Suprapubic skin (tissue), 3 donors: Measurements from ENCODE around the gene SNX15.

Source experiments
- POLR2A ChIP-seq, 2 donors: fragments of 450-650 bp; IDR thresholded peaks; one replicate each; pipeline ENCODE4 v1.6.1; 2017; ENCODE audit warnings: antibody characterized with exemption in 2 of 2, mild to moderate bottlenecking in 2 of 2, moderate library complexity in 2 of 2
- TF ChIP-seq, protein P1 (sequence below), 2 donors: fragments of 200-600 bp in 1 of 2; fragments of 450-650 bp in 1 of 2; sonication (generic) in 1 of 2; IDR thresholded peaks; one replicate each; pipeline ENCODE4 v1.5.1; 2016 to 2019; ENCODE audit warnings: antibody characterized with exemption in 2 of 2, mild to moderate bottlenecking in 1 of 2, moderate library complexity in 1 of 2

DNA sequence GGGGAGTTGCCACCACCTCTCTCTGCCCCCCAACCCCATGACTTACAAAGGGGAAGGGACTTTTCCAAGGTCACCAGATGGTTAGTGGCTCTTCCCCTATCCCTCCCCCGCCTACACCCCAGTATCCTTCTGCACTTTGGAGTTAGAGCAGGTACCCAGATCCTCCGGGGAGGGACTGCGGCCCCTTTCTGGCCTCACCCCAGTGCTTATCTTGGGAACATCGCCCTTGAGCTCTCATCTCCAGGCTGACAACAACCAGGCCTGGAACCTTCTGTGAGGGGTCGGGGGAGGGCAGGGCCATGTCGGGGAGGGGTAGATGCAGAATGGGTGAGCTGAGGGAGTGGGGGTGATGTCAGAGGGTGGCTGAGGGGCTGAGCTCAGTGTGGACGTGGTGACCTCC lies 38.6 kb downstream of the SNX15 start:
- TF ChIP-seq POLR2A (IDR thresholded peaks at IDR 0.05): no peak
- TF ChIP-seq, protein P1, sequence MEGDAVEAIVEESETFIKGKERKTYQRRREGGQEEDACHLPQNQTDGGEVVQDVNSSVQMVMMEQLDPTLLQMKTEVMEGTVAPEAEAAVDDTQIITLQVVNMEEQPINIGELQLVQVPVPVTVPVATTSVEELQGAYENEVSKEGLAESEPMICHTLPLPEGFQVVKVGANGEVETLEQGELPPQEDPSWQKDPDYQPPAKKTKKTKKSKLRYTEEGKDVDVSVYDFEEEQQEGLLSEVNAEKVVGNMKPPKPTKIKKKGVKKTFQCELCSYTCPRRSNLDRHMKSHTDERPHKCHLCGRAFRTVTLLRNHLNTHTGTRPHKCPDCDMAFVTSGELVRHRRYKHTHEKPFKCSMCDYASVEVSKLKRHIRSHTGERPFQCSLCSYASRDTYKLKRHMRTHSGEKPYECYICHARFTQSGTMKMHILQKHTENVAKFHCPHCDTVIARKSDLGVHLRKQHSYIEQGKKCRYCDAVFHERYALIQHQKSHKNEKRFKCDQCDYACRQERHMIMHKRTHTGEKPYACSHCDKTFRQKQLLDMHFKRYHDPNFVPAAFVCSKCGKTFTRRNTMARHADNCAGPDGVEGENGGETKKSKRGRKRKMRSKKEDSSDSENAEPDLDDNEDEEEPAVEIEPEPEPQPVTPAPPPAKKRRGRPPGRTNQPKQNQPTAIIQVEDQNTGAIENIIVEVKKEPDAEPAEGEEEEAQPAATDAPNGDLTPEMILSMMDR (IDR thresholded peaks at IDR 0.05): no peak
